HEK293 (cell line): ENCODE data around the gene AKR7A2.

Source experiments
- CTCF ChIA-PET: fragments of 350-600 bp; formaldehyde crosslinking; extraction: SDS; loops from one replicate; lab custom pipeline; 2021; ENCODE audit warnings: antibody characterized with exemption; lab: Yijun Ruan, JAX
- POLR2A ChIA-PET: fragments of 300-600 bp; formaldehyde crosslinking; extraction: SDS; loops from one replicate; lab custom pipeline; 2020; ENCODE audit warnings: antibody characterized with exemption, inconsistent platforms; lab: Yijun Ruan, JAX
- H3K27ac ChIP-seq: fragments of 200-500 bp; sonication (Bioruptor generic); 2 replicates; pipeline ENCODE4 v1.5.1; 2014; ENCODE audit warnings: low read depth, low read length, control low read depth, inconsistent platforms; ENCODE audit errors: extremely low read depth
- H3K36me3 ChIP-seq, 2 experiments: fragments of 200-500 bp in 1 of 2; sonication (Bioruptor generic) in 1 of 2; 1 replicate in 1 of 2; 2 replicates in 1 of 2; pipeline ENCODE4 v1.5.1; 2014 to 2017; ENCODE audit warnings: inconsistent platforms in 2 of 2, low read length in 2 of 2; ENCODE audit not compliant: control insufficient read depth in 2 of 2, insufficient read depth in 1 of 2
- H3K4me1 ChIP-seq: fragments of 200-500 bp; sonication (Bioruptor generic); 2 replicates; pipeline ENCODE4 v1.5.1; 2014; ENCODE audit warnings: mild to moderate bottlenecking, low read length, inconsistent platforms; ENCODE audit not compliant: control insufficient read depth, insufficient read depth
- H3K4me3 ChIP-seq: 2 replicates; pipeline ENCODE4 v1.5.1; 2011; ENCODE audit warnings: low read depth, mild to moderate bottlenecking, control low read depth, low read length, moderate library complexity
- H3K9me3 ChIP-seq: fragments of 200-500 bp; sonication (Bioruptor generic); 2 replicates; pipeline ENCODE4 v1.5.1; 2014; ENCODE audit warnings: low read depth, low read length, inconsistent platforms; ENCODE audit not compliant: control insufficient read depth, insufficient read depth
- IKZF3 ChIP-seq: fragments of 450-650 bp; IDR thresholded peaks from 2 replicates; pipeline ENCODE4 v1.5.0; 2018; ENCODE audit warnings: missing biosample characterization, mild to moderate bottlenecking, missing genetic modification characterization, moderate library complexity
- SCRT2 ChIP-seq: fragments of 450-650 bp; formaldehyde crosslinking; IDR thresholded peaks from 2 replicates; pipeline ENCODE4 v1.5.1; 2016; ENCODE audit warnings: missing biosample characterization, missing genetic modification characterization
- TRIM28 ChIP-seq: IDR thresholded peaks from 2 replicates; pipeline ENCODE4 v1.6.1; 2011; ENCODE audit warnings: low read length, control low read depth, borderline replicate concordance
- ZBTB21 ChIP-seq: fragments of 450-650 bp; formaldehyde crosslinking; IDR thresholded peaks from 2 replicates; pipeline ENCODE4 v1.5.1; 2017; ENCODE audit warnings: missing biosample characterization, missing genetic modification characterization
- ZBTB26 ChIP-seq: fragments of 450-650 bp; formaldehyde crosslinking; optimal IDR thresholded peaks from 2 replicates; pipeline ENCODE3; 2016; ENCODE audit warnings: missing biosample characterization, mild to moderate bottlenecking, missing genetic modification characterization
- ZBTB8A ChIP-seq: fragments of 450-650 bp; formaldehyde crosslinking; IDR thresholded peaks from 2 replicates; pipeline ENCODE4 v1.5.1; 2016; ENCODE audit warnings: missing biosample characterization, missing genetic modification characterization
- ZFP37 ChIP-seq: fragments of 450-650 bp; formaldehyde crosslinking; IDR thresholded peaks from 2 replicates; pipeline ENCODE4 v1.5.1; 2016; ENCODE audit warnings: missing biosample characterization, missing genetic modification characterization
- ZNF157 ChIP-seq: fragments of 450-650 bp; formaldehyde crosslinking; IDR thresholded peaks from 2 replicates; pipeline ENCODE4 v1.5.1; 2016; ENCODE audit warnings: missing biosample characterization, missing genetic modification characterization
- ZNF19 ChIP-seq: fragments of 450-650 bp; formaldehyde crosslinking; IDR thresholded peaks from 2 replicates; pipeline ENCODE4; 2016; ENCODE audit warnings: missing biosample characterization, missing genetic modification characterization, low read depth
- ZNF311 ChIP-seq: fragments of 450-650 bp; formaldehyde crosslinking; IDR thresholded peaks from 2 replicates; pipeline ENCODE4 v1.5.1; 2017; ENCODE audit warnings: missing biosample characterization, missing genetic modification characterization, borderline replicate concordance
- ZNF48 ChIP-seq: fragments of 450-650 bp; formaldehyde crosslinking; IDR thresholded peaks from 2 replicates; pipeline ENCODE4 v1.5.1; 2016; ENCODE audit warnings: missing biosample characterization, missing genetic modification characterization
- ZNF514 ChIP-seq: fragments of 450-650 bp; formaldehyde crosslinking; IDR thresholded peaks from 2 replicates; pipeline ENCODE4 v1.5.1; 2016; ENCODE audit warnings: missing biosample characterization, missing genetic modification characterization
- ZNF530 ChIP-seq: fragments of 450-650 bp; formaldehyde crosslinking; IDR thresholded peaks from 2 replicates; pipeline ENCODE4 v1.5.1; 2016; ENCODE audit warnings: low read depth, missing biosample characterization, missing genetic modification characterization
- ZNF558 ChIP-seq: fragments of 450-650 bp; formaldehyde crosslinking; IDR thresholded peaks from 2 replicates; pipeline ENCODE4 v1.5.1; 2016; ENCODE audit warnings: missing biosample characterization, missing genetic modification characterization
- ZNF623 ChIP-seq: fragments of 450-650 bp; formaldehyde crosslinking; IDR thresholded peaks from 2 replicates; pipeline ENCODE4 v1.5.1; 2016; ENCODE audit warnings: missing biosample characterization, missing genetic modification characterization
- ZSCAN16 ChIP-seq: fragments of 450-650 bp; formaldehyde crosslinking; IDR thresholded peaks from 2 replicates; pipeline ENCODE4 v1.5.1; 2016; ENCODE audit warnings: missing biosample characterization, missing genetic modification characterization
- ZSCAN5A ChIP-seq: fragments of 450-650 bp; formaldehyde crosslinking; IDR thresholded peaks from 2 replicates; pipeline ENCODE4 v1.5.1; 2016; ENCODE audit warnings: missing biosample characterization, missing genetic modification characterization
- TF ChIP-seq, protein P1 (sequence below): fragments of 450-650 bp; IDR thresholded peaks from 2 replicates; pipeline ENCODE4 v1.5.1; 2018; ENCODE audit warnings: missing biosample characterization, mild to moderate bottlenecking, missing genetic modification characterization

The AKR7A2 gene

GRCh38 chr1:19331262-19331878, 19.4 kb upstream of the AKR7A2 start:
- ChIA-PET CTCF (no interaction called here), POLR2A (no interaction called here)
- no peak for TF ChIP-seq ZFP37 (tag by site-specific recombination)
- no peak for TF ChIP-seq ZNF514
- no peak for TF ChIP-seq SCRT2 (tag by site-specific recombination)
- no peak for TF ChIP-seq ZSCAN16 (tag by site-specific recombination)
- TF ChIP-seq ZNF558: no peak
- no peak for TF ChIP-seq ZNF19 (tag by site-specific recombination)
- no peak for TF ChIP-seq ZSCAN5A (tag by site-specific recombination)
- Histone ChIP-seq H3K9me3 (no peaks in the 10 kb centered on the region), H3K4me1 (no peaks in the 10 kb centered on the region), H3K27ac (no peak overlapping the region), H3K36me3 (peaks cover 4 to 77% of the 10 kb centered on the region in 2 experiments; a peak in 2 of 3 replicates), H3K4me3 (no peak overlapping the region)

- no peak overlapping the region for H3K27ac ChIP-seq
- no peaks in the 10 kb centered on the region for H3K4me1 ChIP-seq
- no peaks in the 10 kb centered on the region for H3K9me3 ChIP-seq
- ChIA-PET CTCF (interaction anchor here (0.6 kb wide), 1 partner anchor 626 kb away, joined by 3 read pairs; no protein-coding TSS in a partner anchor), POLR2A (no interaction called here)
- TF ChIP-seq ZBTB8A: no peak
- peak; percentile 79 for TF ChIP-seq ZNF623 (tag by site-specific recombination)
- TF ChIP-seq, protein P1, sequence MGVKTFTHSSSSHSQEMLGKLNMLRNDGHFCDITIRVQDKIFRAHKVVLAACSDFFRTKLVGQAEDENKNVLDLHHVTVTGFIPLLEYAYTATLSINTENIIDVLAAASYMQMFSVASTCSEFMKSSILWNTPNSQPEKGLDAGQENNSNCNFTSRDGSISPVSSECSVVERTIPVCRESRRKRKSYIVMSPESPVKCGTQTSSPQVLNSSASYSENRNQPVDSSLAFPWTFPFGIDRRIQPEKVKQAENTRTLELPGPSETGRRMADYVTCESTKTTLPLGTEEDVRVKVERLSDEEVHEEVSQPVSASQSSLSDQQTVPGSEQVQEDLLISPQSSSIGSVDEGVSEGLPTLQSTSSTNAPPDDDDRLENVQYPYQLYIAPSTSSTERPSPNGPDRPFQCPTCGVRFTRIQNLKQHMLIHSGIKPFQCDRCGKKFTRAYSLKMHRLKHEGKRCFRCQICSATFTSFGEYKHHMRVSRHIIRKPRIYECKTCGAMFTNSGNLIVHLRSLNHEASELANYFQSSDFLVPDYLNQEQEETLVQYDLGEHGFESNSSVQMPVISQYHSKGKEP (tag by site-specific recombination): no peak
- no peak overlapping the region for H3K4me3 ChIP-seq
- peaks cover 4 to 85% of the 10 kb centered on the region in 2 experiments; a peak in 2 of 3 replicates for H3K36me3 ChIP-seq
Measured at GRCh38 chr1:19330449-19331135, 18.6 kb upstream of the AKR7A2 start.

DNA sequence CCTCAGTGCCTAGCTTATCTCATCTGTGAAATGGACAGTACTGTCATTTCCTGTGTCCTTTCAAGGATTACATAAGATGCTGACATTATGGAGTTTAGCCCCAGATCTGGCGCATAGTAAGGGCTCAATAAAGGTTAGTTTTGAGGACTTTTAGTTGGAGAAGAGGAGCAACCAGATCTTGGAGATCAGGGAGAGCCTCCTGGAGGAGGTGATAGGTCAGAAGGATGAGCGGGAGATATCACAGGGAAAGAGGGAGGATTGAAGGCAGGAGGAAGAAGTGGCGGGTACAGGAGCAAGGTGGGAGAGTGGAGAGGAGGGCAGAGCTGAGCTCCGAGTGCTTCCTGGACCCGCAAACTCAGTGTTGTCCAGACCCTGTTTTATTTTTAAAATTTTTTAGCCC, 17.7 kb upstream of the AKR7A2 start:
- ChIA-PET POLR2A (interaction anchor here (0.9 kb wide), 1 partner anchor 27 kb away, joined by 3 read pairs; no protein-coding TSS in a partner anchor), CTCF (interaction anchor here (0.6 kb wide), 1 partner anchor 625 kb away, joined by 3 read pairs; no protein-coding TSS in a partner anchor)
- H3K4me1 ChIP-seq: no peaks in the 10 kb centered on the region
- H3K4me3 ChIP-seq: no peak overlapping the region
- no peaks in the 10 kb centered on the region for H3K9me3 ChIP-seq
- TF ChIP-seq TRIM28: no peak
- no peak for TF ChIP-seq ZNF157 (tag by site-specific recombination)
- TF ChIP-seq ZNF48 (tag by site-specific recombination): no peak
- no peak for TF ChIP-seq ZBTB26 (tag by site-specific recombination)
- no peak for TF ChIP-seq ZBTB21 (tag by site-specific recombination)
- TF ChIP-seq ZNF311 (tag by site-specific recombination): no peak
- no peak for TF ChIP-seq IKZF3
- no peak for TF ChIP-seq ZNF530 (tag by site-specific recombination)
- no peak overlapping the region for H3K27ac ChIP-seq
- H3K36me3 ChIP-seq: peaks cover 4 to 95% of the 10 kb centered on the region in 2 experiments; a peak in 2 of 3 replicates
